ENCODE data around the gene FDX1. TPM values are rescaled to one million over a fixed set of nuclear protein-coding genes. Genes with fewer than 3 reads are reported as not detected.

FDX1 gene
- total RNA-seq, 1 experiment from 2014 or later: 11.9 TPM

DNA sequence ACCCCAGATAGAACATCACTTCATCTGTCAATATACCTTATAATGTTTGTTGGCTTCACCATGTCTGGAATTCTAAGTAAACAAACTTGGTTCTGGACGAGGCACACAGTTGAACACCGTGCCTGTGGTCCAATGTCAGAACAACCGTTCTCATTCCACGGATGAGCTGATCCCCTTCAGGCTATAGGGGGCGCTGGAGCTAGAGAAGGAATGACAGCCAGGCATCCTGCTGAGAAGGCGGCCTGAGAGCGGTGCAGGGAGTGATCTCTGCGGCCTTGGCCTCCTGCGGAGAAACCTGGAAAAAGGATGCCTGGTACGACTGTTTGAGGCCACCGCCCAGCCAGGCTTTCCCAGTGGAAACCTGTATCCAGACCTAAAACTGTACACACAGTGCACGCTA, 48.7 kb downstream of the FDX1 start:
- TF ChIP-seq CTCF (conservative IDR thresholded peaks at IDR 0.05) (0 out of 2 replicates have a peak, but pooled peaks have one; percentile 25), EZH2 (IDR thresholded peaks at IDR 0.05; ENCODE audit: low read depth) (no peak)
- peaks cover 4% of the 10 kb centered on the region; the same call in 1 of the 2 replicates for H3F3A ChIP-seq (ENCODE audit: insufficient read depth, low read depth)
- ChIA-PET POLR2A (ENCODE audit: unreplicated experiment) (no interaction called here), CTCF (no interaction called here)
- H3K27me3 ChIP-seq (ENCODE audit: insufficient read depth, low read depth): no peaks in the 10 kb centered on the region
- intact Hi-C loops (cut with micrococcal nuclease; ENCODE audit: unreplicated experiment): no loop called here
- DNase-seq: no peak
- no peaks in the 10 kb centered on the region for H3K9me3 ChIP-seq (ENCODE audit: insufficient read depth, low read depth)
- H3K79me2 ChIP-seq (ENCODE audit: low read depth): no peaks in the 10 kb centered on the region
- no peak overlapping the region for H3K27ac ChIP-seq
- H3K4me3 ChIP-seq: no peak overlapping the region
- H3K9me2 ChIP-seq (ENCODE audit: insufficient read depth): 0 out of 2 replicates have a peak, but pooled peaks cover 5% of the 10 kb centered on the region
- no peaks in the 10 kb centered on the region; the same call in 1 of the 2 replicates for H3K4me1 ChIP-seq (replicated peaks; ENCODE audit: insufficient read depth)
- H3K36me3 ChIP-seq (ENCODE audit: low read depth): no peaks in the 10 kb centered on the region
- no TSS peak for BruUV-seq (replicated peaks)
- H3K4me2 ChIP-seq: no peak overlapping the region
- no peaks in the 10 kb centered on the region for H4K20me1 ChIP-seq (ENCODE audit: insufficient read depth)
- no peak overlapping the region for H2AFZ ChIP-seq

DNA sequence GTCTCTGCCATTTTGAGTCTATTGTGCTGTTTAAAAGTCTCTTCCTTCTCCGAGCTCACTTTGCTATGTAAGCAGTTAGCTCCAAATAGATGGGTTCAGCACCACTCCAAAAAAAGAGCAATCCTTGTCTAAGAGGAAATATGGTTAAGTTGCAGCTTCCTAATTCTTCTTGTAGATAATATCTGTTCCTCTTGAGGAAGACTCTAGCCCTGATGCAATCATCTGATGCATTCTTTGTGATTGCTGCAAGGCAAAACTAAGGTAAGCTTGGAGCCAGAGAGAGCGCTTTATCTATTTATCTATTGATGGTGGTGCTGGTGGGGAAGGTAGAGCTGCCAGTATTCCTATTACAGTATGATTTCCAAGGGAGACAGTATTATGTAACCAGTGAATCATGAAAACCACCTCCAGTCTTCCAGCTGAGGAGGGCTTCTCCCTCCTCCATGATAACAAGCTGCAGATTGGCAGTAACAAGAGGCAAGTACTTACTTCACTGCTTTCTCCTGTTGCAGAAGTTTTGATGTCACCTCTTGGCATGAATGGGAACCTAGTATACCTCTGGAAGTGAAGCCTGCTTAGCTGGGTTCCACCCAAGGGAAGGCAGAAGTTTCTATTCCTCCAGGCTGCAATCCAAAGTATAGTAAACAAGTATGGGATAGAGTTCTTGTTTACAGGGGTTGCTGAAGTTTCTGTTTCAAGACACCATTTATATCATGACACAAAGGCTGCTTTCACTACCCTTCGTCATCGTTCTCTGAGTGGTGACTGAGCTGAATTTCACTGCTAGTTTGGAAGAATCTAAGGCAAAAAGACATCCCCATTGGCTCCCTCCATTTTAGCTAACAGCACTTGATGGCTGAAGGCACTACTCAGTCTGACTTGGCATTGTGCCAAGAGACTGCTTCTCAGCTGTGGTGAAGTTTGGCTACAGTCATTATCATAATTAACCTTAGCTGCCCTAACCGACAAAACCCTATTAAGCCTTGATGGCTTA, 49.7 kb downstream of the FDX1 start:
- Histone ChIP-seq H3K9me2 (ENCODE audit: insufficient read depth) (0 out of 2 replicates have a peak, but pooled peaks cover 5% of the 10 kb centered on the region), H3K36me3 (ENCODE audit: low read depth) (no peaks in the 10 kb centered on the region), H3F3A (ENCODE audit: insufficient read depth, low read depth) (peaks cover 4% of the 10 kb centered on the region; the same call in 1 of the 2 replicates), H3K4me1 (replicated peaks; ENCODE audit: insufficient read depth) (no peaks in the 10 kb centered on the region; the same call in 1 of the 2 replicates), H3K27me3 (ENCODE audit: insufficient read depth, low read depth) (no peaks in the 10 kb centered on the region), H3K9me3 (ENCODE audit: insufficient read depth, low read depth) (no peaks in the 10 kb centered on the region), H3K4me2 (0 out of 2 replicates have a peak overlapping the region, but pooled peaks have one; percentile 1), H2AFZ (no peak overlapping the region), H3K4me3 (no peak overlapping the region), H3K27ac (no peak overlapping the region), H4K20me1 (ENCODE audit: insufficient read depth) (no peaks in the 10 kb centered on the region), H3K79me2 (ENCODE audit: low read depth) (no peaks in the 10 kb centered on the region)
- CTCF ChIA-PET: no interaction called here
- DNase-seq: peak in 1 of 2 experiments; percentile 68
- no TSS peak for BruUV-seq (replicated peaks)
- POLR2A ChIA-PET (ENCODE audit: unreplicated experiment): no interaction called here
- TF ChIP-seq EZH2 (IDR thresholded peaks at IDR 0.05; ENCODE audit: low read depth) (no peak), CTCF (conservative IDR thresholded peaks at IDR 0.05) (no peak)
- intact Hi-C loops (cut with micrococcal nuclease; ENCODE audit: unreplicated experiment): no loop called here

DNA sequence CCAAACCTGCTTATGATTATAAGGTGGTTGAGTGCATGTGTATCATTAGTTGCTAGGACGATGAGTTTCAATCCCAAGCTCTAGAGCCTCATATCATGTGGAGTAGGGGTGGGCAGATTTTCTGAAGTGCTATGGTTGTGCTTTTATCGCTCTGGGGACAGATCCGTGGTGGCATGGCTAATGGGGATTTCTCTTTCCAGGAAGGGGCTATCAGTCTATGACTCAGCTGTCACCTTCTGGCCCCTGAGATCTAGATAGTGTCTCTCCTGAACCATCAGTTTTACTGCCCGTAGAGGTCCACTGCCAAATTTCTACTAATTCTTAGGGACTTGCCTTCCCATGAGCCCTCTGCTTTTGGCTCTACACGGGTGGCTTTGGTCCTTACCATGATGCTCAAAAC, 51.8 kb downstream of the FDX1 start:
- intact Hi-C loops (cut with micrococcal nuclease; ENCODE audit: unreplicated experiment): no loop called here

More for the DNA sequence above, 51.8 kb downstream of the FDX1 start:
- Histone ChIP-seq H3K27me3 (ENCODE audit: insufficient read depth, low read depth) (no peaks in the 10 kb centered on the region), H3K27ac (no peak overlapping the region), H3K4me2 (no peak overlapping the region), H3K4me1 (replicated peaks; ENCODE audit: insufficient read depth) (no peaks in the 10 kb centered on the region; the same call in 1 of the 2 replicates), H3K9me2 (ENCODE audit: insufficient read depth) (0 out of 2 replicates have a peak, but pooled peaks cover 5% of the 10 kb centered on the region), H3K9me3 (ENCODE audit: insufficient read depth, low read depth) (no peaks in the 10 kb centered on the region), H2AFZ (no peak overlapping the region), H3F3A (ENCODE audit: insufficient read depth, low read depth) (peaks cover 4% of the 10 kb centered on the region; the same call in 1 of the 2 replicates), H3K79me2 (ENCODE audit: low read depth) (no peaks in the 10 kb centered on the region), H4K20me1 (ENCODE audit: insufficient read depth) (no peaks in the 10 kb centered on the region), H3K4me3 (no peak overlapping the region), H3K36me3 (ENCODE audit: low read depth) (no peaks in the 10 kb centered on the region)
- ChIA-PET POLR2A (ENCODE audit: unreplicated experiment) (no interaction called here), CTCF (no interaction called here)
- no peak for DNase-seq
- TF ChIP-seq CTCF (conservative IDR thresholded peaks at IDR 0.05): no peak
- TF ChIP-seq EZH2 (IDR thresholded peaks at IDR 0.05; ENCODE audit: low read depth): no peak
- no TSS peak for BruUV-seq (replicated peaks)

Measured in PC-9 (cell line).